NCI-H1436 (cell line): ENCODE results near the gene CYGB.
A peak's percentile ranks its signal among the peaks of the same experiment; 100 is the strongest.
"Not testable (repeated sequence)": the region's sequence is repeated elsewhere in the genome, so short reads cannot be mapped to it uniquely, and the experiment has no call there.

Source experiments
- DNase-seq: peaks from one replicate; lab custom pipeline; 2025; lab: John Stamatoyannopoulos, UW

The CYGB gene

DNA sequence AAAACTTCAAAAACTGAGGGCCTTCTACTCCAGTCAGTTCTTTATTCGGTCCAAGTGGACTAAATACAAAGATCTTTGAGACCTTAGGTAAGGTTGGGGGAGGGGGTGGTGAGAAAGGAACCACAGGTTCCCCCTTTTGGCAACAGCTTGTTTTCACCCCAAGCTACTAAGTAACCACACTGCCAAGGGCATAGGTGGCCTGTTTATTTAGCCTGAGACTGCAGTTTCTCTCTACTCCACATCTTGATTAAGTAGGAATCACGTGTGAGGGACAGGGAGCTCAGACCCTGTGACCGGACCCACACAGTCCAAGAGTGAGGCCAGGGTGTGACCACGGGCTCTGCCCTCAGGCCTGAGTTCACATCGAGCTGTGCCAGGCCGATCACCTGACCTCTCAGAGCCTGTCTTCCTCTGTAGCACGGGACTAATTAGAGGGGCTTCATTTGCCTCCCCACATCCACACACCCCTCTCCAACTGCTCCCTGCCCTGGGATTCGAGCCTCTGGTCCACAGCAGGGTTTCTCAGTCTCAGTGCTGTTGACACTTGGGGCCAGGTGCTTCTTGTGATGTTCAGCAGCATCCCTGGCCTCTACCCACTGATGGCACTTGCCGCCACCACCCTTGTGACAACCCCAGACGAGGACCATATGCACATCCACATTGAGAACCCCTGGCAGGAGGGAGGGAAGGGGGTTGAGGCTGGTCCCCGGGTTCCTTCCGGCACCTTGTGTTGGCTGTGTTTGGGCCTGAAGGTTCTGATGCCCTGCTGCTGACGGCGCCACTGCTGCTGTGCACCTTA is 30.3 kb upstream of the CYGB start:
- no peak for DNase-seq

DNA sequence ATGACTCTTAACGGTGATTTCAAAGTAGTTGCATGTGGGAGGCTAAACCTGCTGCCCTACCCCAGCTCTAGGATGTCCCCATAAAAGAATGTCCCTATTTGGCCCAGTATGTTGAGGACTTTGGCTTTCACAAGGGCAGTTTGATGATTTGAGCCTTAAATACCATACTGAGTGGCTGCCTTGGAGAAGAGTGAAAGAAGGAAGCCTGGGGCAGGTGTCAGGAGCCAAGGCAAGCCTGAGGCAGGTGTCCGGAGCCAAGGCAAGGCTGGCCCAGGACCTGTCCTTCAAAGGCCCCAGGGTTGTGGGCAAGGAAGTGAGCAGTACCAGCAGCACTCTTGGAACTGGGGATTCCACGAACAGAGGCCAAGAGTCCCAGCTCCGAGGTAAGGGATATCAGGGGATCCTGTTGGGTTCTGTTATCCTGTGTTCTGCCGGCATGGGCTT is 29.5 kb upstream of the CYGB start:
- no peak for DNase-seq

DNA sequence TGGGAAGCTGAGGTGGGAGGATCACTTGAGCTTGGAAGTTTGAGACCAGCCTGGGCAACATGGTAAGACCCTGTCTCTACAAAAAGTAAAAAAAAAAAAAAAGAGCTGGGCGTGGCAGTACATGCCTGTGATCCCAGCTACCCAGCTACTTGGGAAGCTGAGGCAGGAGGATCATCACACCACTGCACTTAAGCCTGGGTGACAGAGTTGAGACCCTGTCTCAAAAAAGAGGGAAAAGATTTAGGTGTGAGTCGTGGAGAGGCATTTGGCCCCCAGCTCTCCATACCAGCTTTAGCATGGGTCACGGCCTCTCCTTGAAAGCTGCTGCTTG is 29.1 kb upstream of the CYGB start:
- no peak for DNase-seq

DNA sequence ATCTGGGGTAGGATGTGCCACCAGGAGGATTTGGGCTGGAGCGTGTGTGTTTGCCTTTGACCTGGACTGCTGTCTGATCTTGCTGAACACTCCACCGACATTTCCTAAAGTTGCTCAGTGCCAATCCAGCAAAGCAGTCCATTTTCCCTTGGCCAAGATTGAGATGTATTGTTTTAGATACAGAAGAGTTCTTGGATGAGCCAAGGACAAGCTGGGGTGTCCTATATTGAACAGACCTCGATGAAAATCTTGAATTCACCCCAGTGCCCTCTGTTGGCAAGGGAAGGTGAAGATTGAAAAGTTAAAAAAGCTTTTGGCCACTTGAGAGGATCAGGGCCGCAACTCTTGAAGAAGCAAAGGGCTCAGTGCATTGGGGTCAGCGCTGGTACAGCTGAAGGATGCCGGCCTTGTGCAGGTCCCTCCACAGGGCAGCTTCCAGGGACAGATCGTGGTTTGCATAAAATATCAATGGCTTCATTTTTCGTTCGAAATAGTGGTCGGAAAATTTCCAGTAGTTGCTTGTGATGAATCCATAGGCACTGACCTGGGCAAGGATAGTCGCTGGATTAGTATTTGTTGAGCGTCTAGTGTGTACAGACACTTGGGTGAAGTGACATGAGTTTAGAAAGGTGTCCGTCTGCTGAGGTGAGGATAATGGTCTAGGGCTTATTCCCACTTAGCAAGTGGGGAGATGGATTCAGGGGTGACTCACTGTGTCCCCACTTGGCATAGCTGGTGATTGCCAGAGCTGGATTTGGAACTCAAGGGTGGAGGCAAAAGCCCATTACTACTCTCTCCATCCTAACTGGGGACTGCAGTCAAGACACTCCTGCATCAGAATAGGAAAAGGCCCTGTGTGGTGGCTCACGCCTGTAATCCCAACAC is 28.5 kb upstream of the CYGB start:
- no peak for DNase-seq

DNA sequence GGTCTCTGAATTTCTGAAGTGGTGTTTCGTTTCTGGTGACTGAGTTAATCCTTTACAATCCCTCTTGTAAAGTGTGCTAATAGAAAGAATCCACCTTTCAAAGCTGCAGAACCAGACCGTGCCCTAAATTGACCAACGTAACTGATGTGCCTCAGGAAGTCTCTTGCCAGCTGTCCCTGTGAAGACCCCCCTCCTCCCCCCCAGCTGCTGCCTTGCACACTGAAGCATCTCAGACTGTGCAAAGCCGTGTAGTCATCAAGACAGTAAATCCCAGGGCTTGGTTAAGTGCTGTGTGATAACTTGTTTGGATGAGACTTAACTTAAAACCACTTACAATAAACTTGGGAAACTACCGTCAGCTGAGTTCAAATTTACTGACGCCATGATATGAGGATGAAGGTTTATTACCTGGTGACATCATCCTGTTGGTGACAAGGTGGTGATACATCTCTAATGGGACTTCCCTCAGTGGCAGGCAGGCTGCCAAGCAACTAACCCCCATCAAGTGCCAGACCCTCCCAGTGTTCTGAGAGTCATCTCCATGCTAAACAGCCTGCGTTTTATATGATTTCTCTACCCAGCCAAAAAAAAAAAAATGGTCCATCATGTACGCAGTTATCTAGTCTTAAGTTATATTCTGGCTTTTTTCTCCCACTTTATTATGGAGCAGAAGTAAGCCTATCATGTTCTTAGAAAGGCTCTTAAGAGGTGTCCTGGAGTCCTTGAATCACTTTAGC is 27.6 kb upstream of the CYGB start:
- DNase-seq: not testable (repeated sequence)

DNA sequence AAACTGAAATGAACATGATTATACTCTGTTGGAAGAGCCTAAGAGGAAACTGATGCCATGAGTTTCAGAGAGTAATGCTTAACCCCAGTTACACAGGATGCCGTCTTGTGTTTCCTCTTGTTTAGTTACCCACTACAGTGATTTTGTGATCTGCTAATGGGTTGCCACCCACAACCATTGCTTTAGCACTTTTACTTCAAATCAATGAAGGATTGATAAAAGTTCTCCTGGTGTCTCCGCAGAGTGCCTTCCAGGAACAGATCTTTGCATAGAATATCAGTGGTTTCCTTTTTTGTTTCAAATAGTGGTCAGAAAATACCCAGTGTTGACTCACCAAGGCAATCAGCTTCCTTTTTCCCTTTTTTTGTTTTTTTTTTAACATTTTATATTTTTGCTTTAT is 25.9 kb upstream of the CYGB start:
- DNase-seq: not testable (repeated sequence)

DNA sequence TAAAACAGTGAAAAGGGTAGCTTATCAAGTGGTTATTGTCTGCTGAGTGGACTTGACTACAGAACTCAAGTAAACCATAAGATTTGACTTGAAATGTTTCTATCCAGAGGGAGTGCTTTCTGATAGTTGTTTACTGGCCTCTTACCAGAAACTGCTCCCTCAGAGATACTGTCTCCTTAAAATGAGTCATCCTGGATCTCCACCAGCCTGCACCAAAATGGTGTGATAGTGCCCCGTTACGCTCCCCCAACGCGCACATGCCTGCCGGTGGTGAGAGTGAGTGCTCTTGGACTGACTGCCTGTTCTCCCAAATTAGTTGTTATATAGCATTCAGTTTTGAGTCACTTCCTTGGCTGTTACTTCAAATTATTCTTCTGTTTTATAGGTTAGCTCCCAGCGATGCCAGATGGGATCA is 25.2 kb upstream of the CYGB start:
- DNase-seq: no peak

DNA sequence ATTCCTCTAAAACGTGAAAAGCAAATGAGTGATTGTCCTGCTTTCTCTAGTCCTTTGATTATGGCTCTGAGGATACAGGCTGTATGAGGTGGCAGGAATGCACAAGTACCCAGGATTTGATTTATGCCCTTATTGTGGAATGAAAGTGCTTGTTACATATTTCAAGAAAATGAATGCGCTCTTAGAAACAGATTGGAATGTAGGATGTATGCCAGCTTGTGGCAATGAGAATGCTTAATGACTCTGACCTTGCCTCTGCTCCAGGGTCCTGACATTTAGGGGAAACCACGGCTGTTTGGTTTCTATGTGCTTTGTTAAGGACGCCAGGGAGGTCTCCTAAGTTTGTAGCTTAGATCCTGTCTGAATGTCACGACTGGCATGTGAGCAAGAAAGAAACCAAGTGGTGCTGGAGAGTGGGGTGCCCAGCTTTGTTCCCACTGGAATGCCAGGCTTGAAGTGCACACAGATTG is 24.3 kb upstream of the CYGB start:
- DNase-seq: no peak

DNA sequence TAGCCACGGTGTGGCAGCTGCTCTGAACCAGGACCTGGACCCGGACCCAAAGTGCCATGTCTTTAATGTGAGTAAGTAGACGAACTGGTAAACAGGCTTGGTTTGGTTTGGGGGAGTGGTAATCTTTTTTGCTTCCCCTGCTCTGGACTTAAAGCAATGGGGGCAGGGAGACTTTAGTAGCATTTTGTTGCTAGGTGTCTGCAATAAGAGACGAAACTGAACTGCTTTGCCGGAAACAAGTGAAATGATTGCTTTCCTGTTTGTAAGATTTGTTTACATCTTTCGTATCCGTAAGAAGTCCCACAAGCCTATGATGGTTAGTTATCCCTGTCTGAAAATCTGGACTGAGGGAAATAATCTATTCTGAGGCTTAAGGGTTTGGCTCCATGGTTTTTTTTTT is 23.8 kb upstream of the CYGB start:
- no peak for DNase-seq

DNA sequence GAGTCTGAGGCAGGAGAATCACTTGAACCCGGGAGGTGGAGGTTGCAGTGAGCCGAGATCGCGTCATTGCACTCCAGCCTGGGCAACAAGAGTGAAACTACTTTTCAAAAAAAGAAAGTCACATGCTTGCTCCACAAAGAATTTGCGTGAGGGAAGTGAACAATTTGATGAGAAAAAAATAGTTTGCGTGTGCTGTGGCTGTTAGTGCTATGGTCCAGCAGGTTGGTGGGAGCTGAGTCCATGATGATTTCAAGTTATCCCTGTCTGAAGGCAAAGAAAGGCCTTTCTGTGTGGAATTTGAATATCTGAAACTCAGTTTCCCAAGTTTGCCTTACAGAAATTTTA is 23.3 kb upstream of the CYGB start:
- no peak for DNase-seq

DNA sequence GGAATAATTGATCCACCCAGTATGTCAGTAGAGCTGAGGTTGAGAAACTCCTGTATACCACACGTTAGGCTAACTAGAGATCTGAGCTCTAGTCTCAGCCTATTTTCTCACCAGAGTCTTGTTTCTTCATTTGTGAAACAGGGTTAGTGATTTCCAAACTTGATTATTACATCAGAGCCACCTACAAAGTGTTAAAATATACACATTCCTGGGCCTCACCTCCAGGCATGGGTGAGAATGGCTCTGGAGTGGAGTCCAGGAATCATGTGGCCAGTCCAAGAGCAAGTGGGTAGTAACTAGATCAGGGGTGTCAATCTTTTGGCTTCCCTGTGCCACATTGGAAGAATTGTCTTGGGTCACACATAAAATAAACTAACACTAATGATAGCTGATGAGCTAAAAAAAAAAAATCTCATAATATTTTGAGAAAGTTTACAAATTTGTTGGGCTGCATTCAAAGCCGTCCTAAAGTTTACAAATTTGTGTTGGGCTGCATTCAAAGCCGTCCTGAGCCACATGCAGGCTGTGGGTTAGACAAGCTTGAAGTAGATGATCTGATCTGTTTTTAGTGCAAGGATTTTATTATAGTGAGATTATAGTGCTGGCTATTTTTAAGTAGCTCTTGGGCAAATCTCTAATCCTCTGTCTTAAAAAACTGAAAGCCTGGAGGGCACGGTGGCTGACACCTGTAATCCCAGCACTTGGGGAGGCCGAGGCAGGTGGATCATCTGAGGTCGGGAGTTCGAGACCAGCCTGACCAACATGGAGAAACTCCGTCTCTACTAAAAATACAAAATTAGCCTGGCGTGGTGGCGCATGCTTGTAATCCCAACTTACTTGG is 22.7 kb upstream of the CYGB start:
- no peak for DNase-seq

DNA sequence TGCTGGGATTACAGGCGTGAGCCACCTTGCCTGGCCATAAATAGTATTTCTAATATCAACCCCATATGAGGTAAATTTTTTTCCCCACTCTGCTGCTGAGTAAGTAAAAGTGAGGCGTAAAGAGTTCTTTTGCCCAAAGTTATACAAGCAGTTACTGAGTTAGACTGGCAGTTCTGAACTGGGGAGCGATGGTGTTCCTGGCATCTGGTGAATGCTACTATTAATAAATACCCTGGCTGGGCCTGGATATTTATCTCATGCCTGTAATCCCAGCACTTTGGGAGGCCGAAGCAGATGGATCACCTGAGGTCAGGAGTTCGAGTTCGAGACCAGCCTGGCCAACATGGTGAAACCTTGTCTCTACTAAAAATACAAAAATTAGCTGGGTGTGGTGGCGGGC is 22.0 kb upstream of the CYGB start:
- DNase-seq: not testable (repeated sequence)

DNA sequence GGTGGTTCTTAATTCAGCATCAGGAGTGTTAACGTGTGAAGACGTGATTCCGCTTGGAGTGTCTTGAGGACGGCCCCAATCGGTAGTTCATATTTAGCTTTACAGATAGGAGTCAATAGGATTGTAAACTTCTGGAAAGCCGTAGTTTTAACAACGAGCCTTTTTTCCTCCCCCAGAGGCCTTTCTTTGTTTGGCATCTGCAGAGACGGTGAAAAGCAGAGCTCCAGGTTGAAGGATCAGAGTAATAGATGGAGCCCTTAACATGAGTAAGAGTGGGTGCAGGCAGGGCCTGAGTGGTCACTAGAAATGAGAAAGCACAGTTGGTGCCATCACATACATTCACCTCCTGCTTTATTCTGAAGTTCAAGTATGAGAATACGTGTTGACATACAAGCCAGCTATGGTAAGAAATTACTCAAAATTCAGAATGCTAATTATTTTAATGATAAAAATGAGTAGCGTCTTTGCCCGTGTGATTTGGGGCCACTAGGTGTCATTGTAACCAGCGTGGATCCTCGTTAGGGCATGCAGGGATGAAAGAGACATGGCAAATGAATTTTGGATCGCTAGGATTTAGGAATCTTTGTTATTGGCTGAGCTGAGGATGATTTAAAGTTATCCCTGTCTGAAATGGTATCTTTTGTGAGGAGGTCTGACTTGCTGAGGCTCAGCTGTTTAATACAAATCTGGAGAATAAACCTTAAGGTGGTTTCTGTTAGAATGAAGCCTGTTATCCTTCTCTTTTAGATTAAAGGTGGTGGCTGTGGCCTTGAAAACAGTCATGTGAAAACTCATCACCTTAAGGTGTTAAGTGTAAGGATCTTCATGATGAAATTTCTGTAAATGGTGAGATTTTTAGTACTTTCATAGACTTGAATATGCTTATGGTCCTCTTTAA is 20.9 kb upstream of the CYGB start:
- DNase-seq: no peak

DNA sequence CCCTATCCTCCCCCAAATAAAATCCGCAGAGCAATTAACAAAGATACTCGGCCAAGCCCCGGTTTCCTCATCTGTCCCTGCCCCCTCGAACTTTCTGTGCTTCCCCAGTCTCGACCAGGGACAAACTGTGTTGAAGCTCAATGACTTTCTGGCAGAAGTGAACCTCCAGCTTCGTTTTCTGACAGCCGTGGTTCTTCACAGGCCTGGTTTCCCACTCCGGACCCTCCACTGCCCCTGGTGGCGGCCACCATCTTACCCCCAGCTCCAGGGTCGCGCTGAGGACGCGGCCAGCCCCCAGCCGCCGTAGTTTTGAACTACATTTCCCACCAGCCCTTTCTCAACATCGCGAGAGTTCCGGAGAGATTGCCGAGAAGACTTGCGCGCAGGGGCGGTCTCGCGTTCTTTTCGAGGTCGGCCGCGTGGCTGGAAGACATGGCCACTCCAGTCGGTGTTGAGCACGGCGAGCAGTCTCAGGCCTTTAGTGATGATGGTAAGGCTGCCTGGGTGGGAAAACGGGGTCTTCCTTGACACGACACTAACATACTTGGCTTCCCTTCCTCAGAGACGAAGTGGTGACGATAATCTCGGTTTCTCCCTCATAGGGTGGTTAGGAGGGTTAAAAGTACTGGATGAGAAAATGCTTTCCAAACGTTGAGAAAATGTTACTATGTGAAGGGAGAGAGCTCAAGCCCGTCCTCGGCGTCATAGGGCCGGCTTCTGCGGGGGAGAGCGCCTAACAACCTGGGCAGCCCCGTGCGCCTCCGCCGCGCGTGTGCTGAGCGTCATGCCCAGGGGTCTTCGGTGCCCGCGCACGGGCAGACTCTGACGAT is 20.1 kb upstream of the CYGB start:
- DNase-seq: peak; percentile 99

DNA sequence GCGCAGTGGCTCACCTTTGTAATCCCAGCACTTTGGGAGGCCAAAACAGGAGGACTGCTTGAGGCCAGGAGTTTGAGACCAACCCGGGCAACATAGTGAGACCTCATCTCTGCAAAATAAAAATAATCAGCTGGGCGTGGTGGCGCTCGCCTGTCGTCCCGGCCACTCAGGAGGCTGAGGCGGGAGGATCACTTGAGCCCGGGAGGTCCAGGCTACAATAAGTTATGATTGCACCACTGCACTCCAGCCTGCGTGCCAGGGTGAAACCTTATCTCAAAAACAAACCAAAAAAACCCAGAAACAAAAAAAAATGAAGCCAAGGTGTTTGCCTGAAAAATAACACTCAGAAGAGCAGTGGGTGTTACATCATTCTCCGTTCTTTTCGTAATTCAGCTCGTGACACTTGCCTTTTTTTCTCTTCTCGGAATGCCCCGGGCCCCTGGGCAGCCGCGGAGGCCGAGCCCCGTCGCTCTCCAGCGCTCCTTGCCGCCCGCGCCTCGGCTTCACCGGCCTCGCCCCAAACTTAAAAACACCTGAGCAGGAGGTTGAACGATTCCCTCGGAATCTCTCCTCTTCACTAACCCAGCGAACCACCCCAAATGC is 19.4 kb upstream of the CYGB start:
- no peak for DNase-seq

DNA sequence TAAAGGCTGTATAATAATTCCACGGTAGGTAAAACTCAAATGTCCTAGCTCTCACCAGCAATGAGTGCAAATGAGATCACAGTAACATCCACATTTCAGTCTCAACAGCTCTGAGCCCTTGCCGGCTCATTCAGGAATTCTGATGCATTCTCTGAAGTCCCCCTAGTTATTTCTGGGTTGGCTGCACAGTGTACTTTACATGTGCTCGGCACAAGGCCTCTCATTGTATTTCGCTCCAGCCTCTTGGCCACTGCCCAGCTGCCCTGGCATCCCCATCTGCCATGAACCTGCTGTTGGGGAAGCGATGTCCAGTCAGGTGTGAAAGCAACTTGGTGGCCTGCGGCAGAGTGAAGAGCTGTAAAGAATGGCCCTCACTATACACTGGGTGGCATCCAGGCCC is 16.6 kb upstream of the CYGB start:
- DNase-seq: no peak

DNA sequence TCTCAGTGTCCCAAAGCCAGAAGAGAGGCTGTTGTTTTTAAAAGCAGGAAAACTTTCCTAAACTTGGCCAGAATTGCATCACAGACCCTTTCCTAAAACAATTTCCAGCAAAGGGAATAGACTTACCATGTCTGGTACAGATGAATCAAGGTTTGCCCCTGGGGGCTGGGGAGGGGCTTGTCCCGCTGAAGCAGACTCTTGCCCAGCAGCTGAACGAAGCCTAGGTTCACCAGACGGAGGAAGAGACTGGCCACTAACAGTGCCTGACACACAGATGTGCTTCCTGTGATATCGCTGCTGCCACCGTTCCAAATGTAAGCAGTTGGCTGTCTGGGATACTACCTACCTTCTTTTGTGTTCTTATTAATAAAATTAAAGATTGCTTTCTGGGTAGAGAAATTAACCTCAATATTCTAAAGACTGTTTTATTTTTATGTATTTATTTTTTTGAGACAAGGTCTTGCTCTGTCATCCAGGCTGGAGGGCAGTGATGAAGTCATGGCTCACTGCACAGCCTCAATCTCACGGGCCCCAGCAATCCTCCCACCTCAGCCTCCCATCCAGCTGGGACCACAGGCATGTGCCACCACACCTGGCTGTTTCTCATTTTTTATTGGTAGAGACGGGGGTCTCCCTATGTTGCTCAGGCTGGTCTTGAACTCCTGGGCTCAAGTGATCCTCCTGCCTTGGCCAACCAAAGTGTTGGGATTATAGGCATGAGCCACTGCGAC is 15.8 kb upstream of the CYGB start:
- no peak for DNase-seq

DNA sequence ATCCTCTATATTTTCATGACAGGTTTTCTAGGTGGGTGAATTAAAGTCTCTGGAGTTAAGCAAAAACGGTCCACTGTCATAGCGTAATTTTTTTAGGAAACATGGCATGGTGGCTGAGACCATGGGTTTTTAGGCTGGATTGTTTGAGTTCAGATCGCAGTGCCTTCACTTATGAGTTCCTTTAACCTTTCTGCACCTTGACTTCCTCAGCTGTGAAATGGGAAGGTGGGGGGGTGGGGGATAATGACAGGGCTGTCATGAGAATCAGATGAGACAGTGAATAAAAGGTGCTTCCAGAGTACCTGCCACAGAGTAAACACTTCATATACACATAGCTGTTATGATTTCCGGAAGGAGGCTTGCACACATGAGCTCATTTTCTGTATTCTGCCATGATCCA is 14.2 kb upstream of the CYGB start:
- no peak for DNase-seq
